GM19193 (cell line): ENCODE results near the gene OTOS.

Experiments
- POLR2A ChIP-seq: IDR thresholded peaks from 4 replicates; pipeline ENCODE4 v1.6.1; 2011; ENCODE audit not compliant: insufficient read depth, insufficient read length; ENCODE audit errors: extremely low read depth

The OTOS gene

DNA sequence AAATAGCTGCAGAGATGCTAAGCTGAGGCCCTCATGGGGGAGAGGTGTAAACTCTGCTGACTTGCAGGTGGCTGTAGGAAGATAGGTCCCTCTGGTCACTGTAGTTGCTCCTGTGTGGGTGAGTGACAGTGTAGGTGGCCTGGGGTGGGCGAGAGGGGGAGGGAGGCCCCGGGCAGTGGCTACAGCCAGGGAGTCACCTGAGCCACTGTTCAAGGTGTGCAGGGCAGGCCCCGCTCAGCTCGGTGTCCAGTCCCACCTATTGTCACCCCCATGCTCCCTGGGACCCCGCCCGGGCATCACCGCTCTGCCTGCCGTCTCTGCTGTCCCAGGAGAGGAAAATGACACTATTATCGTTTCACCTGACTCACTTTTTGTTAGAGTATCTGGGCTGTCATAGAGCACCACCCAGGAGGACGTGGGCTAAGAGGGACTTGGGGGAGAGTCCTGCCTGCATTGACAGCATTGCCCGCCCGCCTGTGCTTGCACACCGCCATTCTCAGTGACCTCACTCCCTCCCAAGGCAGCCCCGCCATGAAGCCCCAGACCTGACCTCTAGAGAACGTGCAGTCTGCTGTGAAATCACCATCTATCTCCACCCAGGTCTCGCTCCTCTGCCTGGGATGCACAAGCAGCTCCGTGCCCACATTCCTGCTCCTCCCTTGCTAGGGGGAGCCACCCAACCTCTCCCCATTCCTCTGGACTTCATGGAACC is 33.5 kb downstream of the OTOS start:
- TF ChIP-seq POLR2A = no peak

DNA sequence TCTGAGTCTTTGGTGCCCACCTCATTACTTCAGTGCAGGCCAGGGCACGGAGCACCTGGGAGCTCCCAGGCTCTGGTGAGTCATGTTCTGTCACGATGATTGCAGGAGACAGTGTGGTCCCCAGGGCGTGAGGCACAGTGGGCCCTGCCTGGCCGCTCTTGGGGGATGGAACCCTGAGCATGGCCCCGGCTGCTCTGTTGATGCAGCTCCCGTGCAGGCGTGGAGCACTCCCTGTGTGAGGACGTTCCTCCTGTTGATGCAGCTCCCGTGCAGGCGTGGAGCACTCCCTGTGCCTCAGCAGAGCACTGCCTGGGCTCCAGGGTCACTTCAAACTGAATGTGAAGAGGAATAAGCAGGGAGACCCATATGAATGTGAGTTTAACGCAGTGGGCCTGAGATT is 34.5 kb downstream of the OTOS start:
- TF ChIP-seq POLR2A = no peak

DNA sequence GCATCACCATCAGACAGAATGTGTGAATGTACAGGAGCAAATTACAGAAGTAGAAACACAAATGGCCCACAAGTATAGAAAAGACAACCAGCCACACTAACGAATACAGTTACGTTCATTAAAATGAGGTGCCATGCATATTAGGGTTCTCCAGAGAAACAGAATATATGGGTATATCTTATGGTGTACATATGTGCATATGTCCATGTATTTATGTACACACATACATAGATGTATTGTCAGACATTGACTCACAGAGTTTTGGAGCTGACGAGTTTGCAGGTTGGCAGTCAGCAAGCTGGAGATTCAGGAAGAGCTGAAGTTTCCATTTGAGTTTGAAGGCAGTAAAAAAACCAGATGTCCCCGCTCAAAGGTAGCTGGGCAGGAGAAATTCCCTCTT is 37.3 kb downstream of the OTOS start:
- no peak for TF ChIP-seq POLR2A

GRCh38 chr2:240098349-240098748 is 42.1 kb downstream of the OTOS start:
- no peak for TF ChIP-seq POLR2A

DNA sequence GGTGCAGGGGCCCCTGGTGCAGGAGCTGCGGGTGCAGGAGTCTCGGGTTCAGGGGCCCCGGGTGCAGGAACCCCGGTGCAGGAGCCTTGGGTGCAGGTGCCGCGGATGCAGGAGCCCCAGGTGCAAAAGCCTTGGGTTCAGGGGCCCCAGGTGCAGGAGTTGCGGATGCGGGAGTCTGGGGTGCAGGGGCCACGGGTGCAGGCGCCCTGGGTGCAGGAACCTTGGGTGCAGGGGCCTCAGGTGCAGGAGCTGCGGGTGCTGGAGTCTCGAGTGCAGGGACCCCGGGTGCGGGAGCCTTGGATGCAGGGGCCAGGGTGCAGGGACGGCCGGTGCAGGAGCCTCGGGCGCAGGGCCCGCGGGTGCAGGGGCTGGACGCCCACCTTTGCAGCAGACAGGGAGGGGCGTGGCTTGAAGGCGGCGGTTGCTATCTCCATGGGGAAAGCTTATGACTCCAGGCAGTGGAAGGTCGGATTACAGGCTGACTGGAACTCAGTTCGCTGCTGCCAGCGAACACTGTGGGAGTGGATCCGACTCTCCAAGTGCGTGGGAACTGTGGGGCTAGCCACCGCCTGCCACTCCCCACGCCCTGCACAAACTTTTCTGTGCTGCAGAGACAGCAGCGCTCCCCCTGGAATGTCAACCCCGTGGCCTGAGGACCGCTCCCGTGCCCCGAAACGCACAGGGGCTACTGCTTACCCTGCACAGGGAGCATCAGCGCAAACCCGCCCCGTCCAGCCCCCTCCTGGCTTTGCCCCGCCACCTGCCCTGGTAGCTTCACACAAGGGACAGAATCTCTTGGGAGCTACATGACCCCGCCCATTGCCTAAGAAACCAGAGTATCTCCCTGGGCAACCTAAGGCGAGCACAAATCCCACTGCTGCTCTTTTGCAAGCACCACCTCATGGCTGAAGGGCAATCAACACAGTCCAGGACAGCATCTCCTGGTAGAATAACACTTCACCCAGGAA is 44.6 kb downstream of the OTOS start:
- no peak for TF ChIP-seq POLR2A

GRCh38 chr2:240089306-240089705 is 51.2 kb downstream of the OTOS start:
- TF ChIP-seq POLR2A = no peak
